Large intestine (tissue), 3 donors: ENCODE measurements around the gene TENM4. TPM values are rescaled to one million over a fixed set of nuclear protein-coding genes. Genes with fewer than 3 reads are reported as not detected.
"Not testable (repeated sequence)": the region's sequence is repeated elsewhere in the genome, so short reads cannot be mapped to it uniquely, and the experiment has no call there.

Experiments
- DNase-seq, 2 donors: peaks; one replicate each; pipeline versions ENCODE4 v3.0.0 to v3.0.0-alpha.2; 2013
- H3K27ac ChIP-seq: one replicate; pipeline ENCODE4 v1.5.1; 2013; ENCODE audit warnings: low read length
- H3K27me3 ChIP-seq: 2 replicates; pipeline ENCODE4 v1.6.1; 2013; ENCODE audit warnings: low read length; ENCODE audit not compliant: control insufficient read depth, insufficient read depth
- H3K36me3 ChIP-seq: 2 replicates; pipeline ENCODE4 v1.6.1; 2013; ENCODE audit warnings: low read length; ENCODE audit not compliant: control insufficient read depth, insufficient read depth
- H3K4me1 ChIP-seq: one replicate; pipeline ENCODE4 v1.6.1; 2013; ENCODE audit warnings: low read length; ENCODE audit not compliant: control insufficient read depth, insufficient read depth
- H3K4me3 ChIP-seq: one replicate; pipeline ENCODE4 v1.5.1; 2013; ENCODE audit warnings: low read length
- H3K9me3 ChIP-seq: one replicate; pipeline ENCODE4 v1.6.1; 2013; ENCODE audit warnings: mild to moderate bottlenecking, low read depth, low read length, moderate library complexity; ENCODE audit not compliant: control insufficient read depth
- WGBS: methylation state at CpG from one replicate; pipeline ENCODE4 v1.1.5; 2013; ENCODE audit warnings: low lambda C conversion rate; ENCODE audit not compliant: insufficient coverage; 5-methylcytosine and 5-hydroxymethylcytosine counted together
- polyA plus RNA-seq: library from polyadenylated mRNA; unstranded; fragments of 120-200 nt; gene quantifications from one replicate; pipeline ENCODE4 v1.2.1, GENCODE V29; 2013

TENM4 gene
- polyA plus RNA-seq, 1 donor, result 2.1 TPM

DNA sequence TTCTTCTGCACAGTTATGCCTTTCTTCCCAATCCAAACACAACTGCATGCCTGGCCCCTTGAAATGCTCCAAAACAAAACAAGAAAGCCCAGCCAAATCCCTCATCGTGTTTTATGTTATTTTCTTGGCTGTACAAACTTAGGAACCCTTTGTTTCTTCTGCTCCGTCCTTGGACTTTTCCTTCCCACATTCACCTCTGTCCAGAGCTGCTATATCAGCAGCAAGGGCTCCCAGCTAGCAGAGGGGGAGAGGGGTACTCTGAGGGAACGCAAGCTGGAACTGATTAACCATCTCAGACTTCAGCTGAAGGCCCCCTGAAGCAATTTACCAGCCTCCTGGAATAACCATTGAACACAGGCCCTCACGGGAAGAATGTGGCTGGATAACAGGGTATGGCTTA, 214.7 kb downstream of the TENM4 start:
- Histone ChIP-seq H3K4me1 (no peaks in the 10 kb centered on the region), H3K27me3 (peaks cover 6% of the 10 kb centered on the region), H3K27ac (no peak overlapping the region), H3K9me3 (no peaks in the 10 kb centered on the region), H3K36me3 (no peaks in the 10 kb centered on the region), H3K4me3 (no peak overlapping the region)
- DNase-seq, result no peak
- WGBS, result no CpG with 5 or more reads among the region's 4 CpGs

DNA sequence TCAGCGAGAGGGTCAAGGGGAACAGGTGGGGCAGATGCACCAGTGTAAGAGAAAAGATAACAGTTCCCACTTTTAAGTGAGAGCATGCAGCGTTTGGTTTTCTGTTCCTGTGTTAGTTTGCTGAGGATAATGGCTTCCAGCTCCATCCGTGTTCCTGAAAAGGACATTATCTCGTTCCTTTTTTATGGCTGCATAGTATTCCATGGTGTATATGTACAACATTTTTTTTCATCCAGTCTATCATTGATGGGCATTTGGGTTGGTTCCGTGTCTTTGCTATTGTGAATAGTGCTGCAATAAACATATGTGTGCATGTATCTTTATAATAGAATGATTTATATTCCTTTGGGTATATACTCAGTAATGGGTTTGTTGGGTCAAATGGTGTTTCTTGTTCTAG, 218.7 kb downstream of the TENM4 start:
- H3K4me3 ChIP-seq, H3K27ac ChIP-seq, H3K4me1 ChIP-seq, H3K36me3 ChIP-seq, DNase-seq, H3K27me3 ChIP-seq, H3K9me3 ChIP-seq: not testable (repeated sequence)
- WGBS, result no CpG with 5 or more reads among the region's 5 CpGs

DNA sequence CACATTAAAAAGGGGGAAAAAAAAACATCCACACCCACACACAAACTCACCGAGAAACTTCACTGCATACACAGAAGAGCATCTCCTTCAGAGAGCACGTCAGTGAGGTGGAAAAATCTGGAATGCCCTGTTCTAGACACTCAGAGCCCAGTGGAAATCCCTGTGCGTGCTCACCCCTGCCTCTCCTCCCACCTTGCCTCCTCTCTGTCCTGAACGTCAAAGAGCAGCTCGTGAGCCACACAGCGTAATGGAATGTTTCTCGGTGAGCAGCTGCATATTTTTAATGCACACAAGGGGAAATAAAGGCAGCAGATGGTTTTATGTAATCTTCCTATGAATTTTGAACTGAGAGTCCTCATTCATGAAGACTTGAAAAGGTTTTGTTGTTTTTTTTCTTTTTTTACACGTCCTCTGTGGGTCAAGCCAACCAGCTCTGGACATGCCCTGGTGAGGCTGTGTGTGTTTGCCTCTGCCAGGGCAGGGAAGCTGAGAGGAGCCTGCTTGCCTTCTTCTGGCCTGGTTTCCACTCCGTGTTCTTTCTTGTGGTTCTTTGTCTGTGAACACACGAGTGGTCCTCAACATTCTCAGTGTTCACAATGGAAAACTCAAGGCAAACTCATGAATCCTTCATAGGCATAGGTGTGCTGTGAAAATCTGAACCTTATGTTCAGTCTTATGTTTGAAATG, 219.2 kb downstream of the TENM4 start:
- H3K36me3 ChIP-seq, result no peaks in the 10 kb centered on the region
- H3K4me3 ChIP-seq, result no peak overlapping the region
- WGBS, result 100% methylated on average over 1 of the region's 10 CpGs
- no peaks in the 10 kb centered on the region for H3K4me1 ChIP-seq
- no peak for DNase-seq
- H3K9me3 ChIP-seq, result no peaks in the 10 kb centered on the region
- peaks cover 4% of the 10 kb centered on the region for H3K27me3 ChIP-seq
- H3K27ac ChIP-seq, result no peak overlapping the region

DNA sequence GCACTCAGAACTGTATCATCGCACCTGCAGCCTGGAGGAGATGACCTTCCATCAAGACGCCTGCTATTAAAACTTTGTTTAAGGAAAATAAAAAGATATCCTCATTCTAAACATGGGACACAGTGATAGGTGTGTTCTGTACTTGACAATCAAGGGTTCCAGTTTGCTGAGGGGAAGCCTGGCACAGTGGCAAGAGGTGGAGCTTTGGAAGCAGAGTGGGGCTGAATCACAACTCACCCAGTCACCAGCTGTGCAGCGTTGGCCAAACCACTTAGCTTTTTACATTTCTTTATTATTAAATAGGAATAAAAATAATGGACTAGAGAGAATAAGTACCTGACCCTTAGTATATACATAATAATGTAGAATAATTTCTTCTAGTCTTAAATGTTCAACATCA, 220.7 kb downstream of the TENM4 start:
- WGBS, result no CpG with 5 or more reads among the region's 3 CpGs

DNA sequence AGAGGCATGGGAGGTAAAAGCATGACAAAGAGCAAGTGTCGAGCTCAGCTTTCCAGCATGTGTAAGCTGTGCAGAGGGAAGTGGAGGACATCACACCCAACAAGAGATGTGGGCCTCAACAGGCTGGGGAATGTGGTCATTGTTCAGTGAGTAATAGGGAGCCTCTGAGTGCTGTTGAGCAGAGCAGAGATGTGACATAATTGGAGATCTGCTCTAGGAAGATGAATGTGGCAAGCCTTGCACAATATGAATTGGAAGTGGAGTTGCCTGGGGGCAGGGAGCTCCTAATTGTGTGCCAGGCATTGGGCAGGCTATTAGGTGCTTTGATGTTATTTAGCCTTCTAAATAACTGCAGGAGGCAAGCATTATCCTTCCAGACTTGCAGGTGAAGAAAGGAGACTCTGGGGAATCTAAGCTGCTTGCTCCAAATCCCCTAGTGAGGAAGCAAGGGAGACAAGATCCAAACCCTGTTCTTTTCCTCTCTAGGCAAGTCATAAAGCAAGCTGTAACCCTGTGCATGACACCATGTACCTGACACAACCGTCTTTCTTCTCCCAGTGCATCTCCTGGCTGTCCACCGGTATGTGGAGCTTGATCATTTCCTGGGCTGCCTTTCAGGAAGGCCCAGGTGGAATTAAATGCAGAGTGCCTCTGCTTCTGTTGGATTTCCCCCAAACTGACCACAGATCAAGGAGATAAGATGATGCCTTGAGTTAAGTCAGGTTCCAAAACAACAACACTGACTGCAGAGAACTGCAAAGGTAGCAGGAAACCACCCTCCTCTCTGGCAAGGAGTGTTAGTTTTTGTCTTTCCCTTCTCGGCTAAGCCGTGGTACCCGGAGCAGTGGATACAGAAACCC, 221.4 kb downstream of the TENM4 start:
- H3K9me3 ChIP-seq, result no peaks in the 10 kb centered on the region
- no peaks in the 10 kb centered on the region for H3K36me3 ChIP-seq
- no peak for DNase-seq
- H3K27me3 ChIP-seq, result no peaks in the 10 kb centered on the region
- H3K27ac ChIP-seq, result no peak overlapping the region
- H3K4me1 ChIP-seq, result no peaks in the 10 kb centered on the region
- no peak overlapping the region for H3K4me3 ChIP-seq
- WGBS, result no CpG with 5 or more reads among the region's 6 CpGs

More for the DNA sequence above, 220.7 kb downstream of the TENM4 start:
- H3K36me3 ChIP-seq, result no peaks in the 10 kb centered on the region
- no peaks in the 10 kb centered on the region for H3K9me3 ChIP-seq
- no peak overlapping the region for H3K27ac ChIP-seq
- H3K4me1 ChIP-seq, result no peaks in the 10 kb centered on the region
- H3K27me3 ChIP-seq, result no peaks in the 10 kb centered on the region
- no peak for DNase-seq
- no peak overlapping the region for H3K4me3 ChIP-seq

DNA sequence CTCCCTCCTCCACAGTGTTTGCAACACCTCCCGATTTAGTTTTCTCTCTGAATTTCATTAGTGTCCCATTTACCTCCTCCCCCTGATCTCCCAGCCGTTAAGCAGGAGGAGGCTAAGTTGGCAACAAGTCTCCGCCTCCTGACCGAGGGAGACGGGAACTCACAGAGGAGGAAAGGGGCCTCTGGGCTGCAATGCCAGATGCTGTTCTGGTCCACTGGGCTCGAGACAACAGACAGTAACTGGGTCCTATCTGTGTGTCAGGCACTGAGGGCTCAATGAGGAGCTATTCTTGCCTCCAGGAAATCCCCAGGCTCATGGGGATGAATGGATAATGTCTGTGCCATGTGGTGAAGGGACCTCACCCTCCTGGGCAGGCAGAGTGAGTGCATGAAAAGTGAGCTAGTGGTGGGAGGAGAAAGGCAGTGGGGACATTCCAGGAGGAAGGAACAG, 228.1 kb downstream of the TENM4 start:
- H3K36me3 ChIP-seq, result no peaks in the 10 kb centered on the region
- no peaks in the 10 kb centered on the region for H3K27me3 ChIP-seq
- WGBS, result no CpG with 5 or more reads among the region's 6 CpGs
- H3K27ac ChIP-seq, result no peak overlapping the region
- H3K4me1 ChIP-seq, result no peaks in the 10 kb centered on the region
- no peak for DNase-seq
- H3K4me3 ChIP-seq, result no peak overlapping the region
- H3K9me3 ChIP-seq, result no peaks in the 10 kb centered on the region

DNA sequence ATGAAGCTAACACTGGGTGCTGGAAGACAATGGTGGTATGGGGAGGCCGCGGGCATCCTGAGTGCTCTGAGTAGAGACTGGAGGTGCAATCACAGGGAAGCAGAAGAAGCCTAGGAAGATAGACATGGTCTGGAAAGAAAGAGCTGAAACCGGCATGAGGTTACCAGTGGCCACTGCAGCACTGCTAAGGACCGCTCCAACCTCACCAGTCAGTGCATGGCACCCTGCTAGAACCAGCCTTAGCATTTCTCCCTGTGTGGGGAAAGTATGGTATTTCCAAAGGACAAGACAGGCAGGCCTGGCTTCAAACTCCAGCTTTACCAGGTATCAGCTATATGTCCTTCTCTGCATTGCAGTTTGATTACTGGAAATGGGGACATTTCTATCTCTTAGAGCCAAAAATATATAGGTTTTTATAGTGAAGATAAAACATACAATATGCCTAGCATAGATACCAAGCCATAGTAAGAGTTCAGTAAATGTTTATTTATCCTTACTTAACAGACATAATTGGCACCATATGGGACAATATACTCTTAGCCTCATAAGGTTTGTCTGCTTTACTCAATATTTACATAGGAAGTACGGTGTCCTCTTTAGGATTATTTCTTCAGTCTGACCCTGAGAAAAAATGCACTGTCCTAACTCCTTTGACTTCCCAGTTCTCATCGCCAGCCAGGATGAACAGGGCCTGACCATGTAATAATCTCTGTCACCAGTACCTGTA, 231.1 kb downstream of the TENM4 start:
- H3K4me3 ChIP-seq, result no peak overlapping the region
- DNase-seq, result no peak
- no peaks in the 10 kb centered on the region for H3K4me1 ChIP-seq
- H3K36me3 ChIP-seq, result no peaks in the 10 kb centered on the region
- no peak overlapping the region for H3K27ac ChIP-seq
- no peaks in the 10 kb centered on the region for H3K27me3 ChIP-seq
- H3K9me3 ChIP-seq, result no peaks in the 10 kb centered on the region
- WGBS, result no CpG with 5 or more reads among the region's 6 CpGs

DNA sequence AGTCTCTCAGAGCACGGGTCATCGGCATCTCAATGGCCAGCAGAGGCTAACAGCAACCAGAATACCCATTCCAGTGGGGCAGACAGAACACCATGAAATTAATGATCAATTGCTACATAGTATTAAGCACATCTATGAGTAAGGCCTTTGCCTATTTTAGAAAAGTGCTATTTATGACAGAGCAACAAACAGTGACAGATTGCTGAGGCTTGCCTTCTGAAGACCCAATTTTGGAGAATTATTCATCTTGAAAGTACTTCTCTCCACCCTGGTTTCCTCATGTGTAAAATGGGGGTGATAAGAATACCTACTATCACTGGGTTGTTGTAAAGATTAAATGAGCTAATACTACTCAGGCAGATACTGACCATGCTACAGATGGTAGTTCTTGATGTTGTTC, 232.7 kb downstream of the TENM4 start:
- Histone ChIP-seq H3K9me3 (no peaks in the 10 kb centered on the region), H3K27me3 (no peaks in the 10 kb centered on the region), H3K36me3 (no peaks in the 10 kb centered on the region), H3K4me1 (no peaks in the 10 kb centered on the region), H3K27ac (no peak overlapping the region), H3K4me3 (no peak overlapping the region)
- DNase-seq, result no peak
- WGBS, result no CpG with 5 or more reads among the region's 2 CpGs

DNA sequence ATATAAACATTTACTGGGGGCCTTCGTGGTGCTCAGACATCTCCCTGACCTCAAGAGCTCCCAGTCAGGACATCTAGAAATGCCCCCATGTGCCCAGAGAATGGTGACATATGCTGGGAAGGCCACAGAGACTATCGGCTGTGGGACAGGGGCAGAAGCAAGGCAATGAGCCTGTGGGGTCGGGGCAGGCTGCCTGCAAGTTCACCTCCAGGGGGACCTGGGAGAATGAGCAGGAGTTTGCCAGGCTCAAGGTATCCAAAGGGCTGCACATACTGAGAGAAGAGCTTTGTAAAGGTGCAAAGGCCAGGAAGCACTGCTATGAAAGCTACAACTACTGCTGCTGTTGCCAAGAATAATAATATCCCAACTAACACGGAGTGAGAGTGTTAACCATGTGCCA, 233.9 kb downstream of the TENM4 start:
- WGBS, result no CpG with 5 or more reads among the region's 4 CpGs
- H3K36me3 ChIP-seq, result no peaks in the 10 kb centered on the region
- DNase-seq, result no peak
- H3K4me1 ChIP-seq, result no peaks in the 10 kb centered on the region
- no peak overlapping the region for H3K4me3 ChIP-seq
- H3K9me3 ChIP-seq, result no peaks in the 10 kb centered on the region
- H3K27me3 ChIP-seq, result no peaks in the 10 kb centered on the region
- H3K27ac ChIP-seq, result no peak overlapping the region

DNA sequence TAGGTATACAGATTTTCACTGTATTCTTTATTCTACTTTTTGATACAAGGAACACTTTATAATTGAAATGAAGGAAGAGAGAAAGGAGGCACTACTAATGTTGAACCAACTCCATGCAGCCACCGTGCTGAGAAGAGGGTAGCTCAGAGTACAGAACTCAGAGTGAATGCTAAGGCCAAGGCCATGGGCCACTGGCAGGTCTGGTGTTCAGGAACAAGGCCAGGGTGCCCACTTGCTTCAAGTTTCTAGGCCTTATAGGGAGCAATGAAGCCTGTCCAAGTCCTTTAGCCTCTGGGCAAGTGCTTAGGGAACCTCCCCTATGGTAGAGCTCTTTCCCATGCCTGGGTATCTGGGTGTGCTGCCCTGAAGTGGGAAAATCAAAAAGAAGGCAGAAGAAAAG, 235.0 kb downstream of the TENM4 start:
- H3K4me1 ChIP-seq, result no peaks in the 10 kb centered on the region

More for the DNA sequence above, 235.0 kb downstream of the TENM4 start:
- no CpG with 5 or more reads among the region's 1 CpG for WGBS
- no peak for DNase-seq
- H3K27me3 ChIP-seq, result no peaks in the 10 kb centered on the region
- H3K36me3 ChIP-seq, result no peaks in the 10 kb centered on the region
- H3K9me3 ChIP-seq, result no peaks in the 10 kb centered on the region
- H3K27ac ChIP-seq, result no peak overlapping the region
- no peak overlapping the region for H3K4me3 ChIP-seq
